WI38 (cell line): ENCODE data around the gene SRBD1.

Experiments used
- H3K4me3 ChIP-seq: 2 replicates; pipeline ENCODE4 v1.5.1; 2011; ENCODE audit warnings: low read depth, mild to moderate bottlenecking, control low read depth, low read length
- CTCF ChIP-seq: IDR thresholded peaks from 2 replicates; pipeline ENCODE4 v1.5.1; 2012; ENCODE audit warnings: low read depth, mild to moderate bottlenecking, control low read depth, low read length

SRBD1 gene

GRCh38 chr2:45643543-45644542 lies 32.8 kb upstream of the SRBD1 start:
- TF ChIP-seq CTCF: peak; percentile 82
- H3K4me3 ChIP-seq: peak overlapping the region; percentile 82

GRCh38 chr2:45643095-45643494 lies 32.0 kb upstream of the SRBD1 start:
- peak overlapping the region; percentile 82 for H3K4me3 ChIP-seq
- no peak for TF ChIP-seq CTCF

- H3K4me3 ChIP-seq: no peak overlapping the region
- no peak for TF ChIP-seq CTCF
Measured at GRCh38 chr2:45640576-45640975, 29.5 kb upstream of the SRBD1 start.

- no peak overlapping the region for H3K4me3 ChIP-seq
- TF ChIP-seq CTCF: no peak
Measured at GRCh38 chr2:45637440-45637839, 26.4 kb upstream of the SRBD1 start.

- TF ChIP-seq CTCF: no peak
- no peak overlapping the region for H3K4me3 ChIP-seq
Measured at GRCh38 chr2:45636008-45636407, 24.9 kb upstream of the SRBD1 start.

GRCh38 chr2:45634223-45634622 lies 23.2 kb upstream of the SRBD1 start:
- H3K4me3 ChIP-seq: no peak overlapping the region
- no peak for TF ChIP-seq CTCF

- H3K4me3 ChIP-seq: no peak overlapping the region
- no peak for TF ChIP-seq CTCF
Measured at GRCh38 chr2:45631955-45632354, 20.9 kb upstream of the SRBD1 start.
